Activated T-cell treated with anti-CD3 and anti-CD28 coated beads, Interleukin-2, amount 50 U/mL, for 1 hour (primary cell): ENCODE measurements around the gene UBR1.

Experiments used
- DNase-seq: peaks from one replicate; pipeline ENCODE4 v3.0.0-alpha.2; 2020

Gene UBR1

DNA sequence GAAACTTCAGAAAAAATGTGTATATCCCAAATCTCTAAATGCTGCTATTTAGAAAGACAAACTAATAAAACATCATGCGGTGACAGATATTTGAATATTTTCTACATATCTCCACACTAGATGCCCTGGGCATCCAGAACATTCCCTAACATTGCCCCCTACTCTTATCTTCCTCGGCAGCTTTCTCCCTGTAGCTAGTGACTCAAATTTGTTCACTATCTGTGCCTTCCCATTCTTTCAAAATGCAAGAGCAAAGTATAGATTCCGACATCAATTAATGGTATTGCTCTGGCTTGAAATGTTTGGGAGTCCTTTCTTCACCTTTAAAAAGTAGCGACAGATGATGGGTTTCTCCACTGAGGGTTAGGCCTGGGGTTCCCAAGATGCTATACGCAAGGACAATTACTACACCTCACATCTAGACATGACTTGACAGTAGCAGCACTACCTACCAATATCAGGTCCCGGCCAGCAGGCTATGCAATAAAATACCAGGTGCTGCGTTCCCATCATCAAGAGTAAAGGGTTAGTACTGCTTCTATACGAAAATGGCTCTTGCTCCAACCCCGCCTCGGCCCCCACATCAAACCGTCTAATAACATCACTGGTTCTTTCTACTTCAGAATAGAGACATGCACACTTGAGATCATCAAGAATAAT, 631 bp downstream of the UBR1 start:
- no peak for DNase-seq

DNA sequence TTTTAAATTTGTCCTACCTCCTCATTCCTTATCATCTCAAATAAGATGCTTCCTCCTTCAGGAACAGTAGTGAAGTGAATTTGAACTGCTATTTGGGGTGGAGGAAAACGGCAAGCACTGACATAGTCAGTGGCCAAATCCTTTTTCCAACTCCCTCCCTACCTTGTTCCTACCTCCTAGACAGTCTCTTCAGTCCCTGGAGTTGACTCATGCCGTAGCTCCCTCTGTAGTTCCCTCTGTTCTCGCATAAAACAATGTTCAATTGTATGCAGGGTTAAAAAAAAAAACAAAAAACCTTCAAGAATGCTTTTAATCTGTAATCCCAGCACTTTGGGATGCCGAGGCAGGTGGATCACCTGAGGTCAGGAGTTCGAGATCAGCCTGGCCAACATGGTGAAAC, 1.4 kb downstream of the UBR1 start:
- DNase-seq, result no peak

DNA sequence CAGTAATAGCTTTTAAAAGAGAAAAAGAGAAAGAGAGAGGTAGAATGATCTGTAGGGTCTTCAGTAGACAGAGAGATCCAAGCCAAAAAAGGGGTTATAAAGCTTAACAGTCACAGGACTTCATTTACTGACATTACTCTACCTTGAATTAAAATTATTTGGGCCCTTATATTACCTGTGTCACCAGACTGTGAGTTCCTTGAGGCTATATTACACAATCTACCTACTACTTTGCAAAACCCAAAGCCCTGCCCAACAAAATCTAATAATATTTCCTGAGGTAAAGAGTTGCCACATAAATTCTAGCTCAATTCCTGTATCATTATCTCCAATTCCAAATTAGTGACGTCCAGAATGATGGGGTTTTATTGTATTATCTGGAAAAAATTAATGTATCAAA, 1.9 kb downstream of the UBR1 start:
- DNase-seq, result no peak

DNA sequence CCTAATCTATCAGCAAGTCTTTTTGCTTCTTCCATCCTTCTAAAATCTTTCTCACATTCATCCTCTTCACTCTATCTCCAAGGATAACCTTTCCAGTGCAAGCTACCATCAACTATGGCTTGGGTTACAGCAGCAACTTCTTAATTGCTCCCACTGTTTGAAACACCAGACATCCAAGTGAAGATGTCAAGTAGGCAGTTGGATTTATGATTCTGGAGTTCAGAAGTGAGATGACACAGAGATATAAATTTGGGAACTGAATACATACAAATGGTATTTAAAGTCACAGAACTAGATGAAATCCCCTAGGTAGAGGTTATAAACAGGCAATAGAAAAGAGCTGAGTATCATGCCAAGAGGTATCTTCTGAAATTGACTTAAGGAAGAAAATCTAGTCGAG, 3.7 kb downstream of the UBR1 start:
- DNase-seq, result no peak

DNA sequence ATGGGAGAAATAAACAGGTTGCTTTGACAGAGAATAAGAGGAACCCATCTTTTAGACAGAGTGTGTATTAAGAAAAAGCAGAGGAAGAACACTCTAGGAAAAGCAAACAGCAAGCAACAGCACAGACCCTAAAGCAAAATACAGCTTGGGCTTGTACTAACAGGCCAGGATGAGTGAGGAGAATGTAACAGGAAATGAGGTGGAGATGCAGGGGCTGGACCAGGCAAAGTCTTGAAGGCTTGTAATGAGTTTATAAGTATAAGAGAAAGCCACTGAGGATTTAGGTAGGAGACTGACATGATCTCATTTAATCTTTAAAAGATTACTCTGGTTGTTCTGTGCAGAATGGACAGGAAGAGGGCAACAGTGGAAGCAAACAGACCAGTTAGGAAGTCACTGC, 4.9 kb downstream of the UBR1 start:
- DNase-seq, result no peak

DNA sequence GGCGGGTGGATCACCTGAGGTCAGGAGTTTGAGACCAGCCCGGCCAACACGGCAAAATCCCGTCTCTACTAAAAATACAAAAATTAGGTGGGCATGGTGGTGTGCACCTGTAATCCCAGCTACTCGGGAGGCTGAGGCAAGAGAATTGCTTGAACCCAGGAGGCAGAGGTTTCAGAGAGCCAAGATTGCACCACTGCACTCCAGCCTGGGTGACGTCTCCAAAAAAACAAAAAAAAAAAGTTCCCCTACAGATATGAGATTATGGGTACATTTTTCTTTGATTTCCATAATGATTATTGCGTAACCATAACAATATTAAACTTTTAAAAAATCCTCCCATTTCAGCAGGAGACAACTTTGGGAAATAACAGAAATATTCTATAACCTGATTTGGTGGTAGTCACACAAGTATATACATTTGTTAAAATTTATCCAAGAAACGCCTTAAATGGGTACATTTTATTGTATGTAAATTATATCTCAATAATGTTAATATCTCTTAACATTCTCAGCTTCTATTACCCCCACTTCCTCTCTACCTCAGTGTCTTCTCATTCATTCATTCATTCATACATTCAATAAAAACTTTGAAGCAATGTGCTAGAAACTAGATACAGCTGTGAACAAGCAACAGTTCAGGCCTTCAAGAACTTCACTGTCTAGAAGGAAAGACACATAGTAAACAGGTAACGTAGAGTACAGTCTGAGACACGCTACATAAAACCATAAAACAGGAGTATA, 6.6 kb downstream of the UBR1 start:
- DNase-seq, result no peak

DNA sequence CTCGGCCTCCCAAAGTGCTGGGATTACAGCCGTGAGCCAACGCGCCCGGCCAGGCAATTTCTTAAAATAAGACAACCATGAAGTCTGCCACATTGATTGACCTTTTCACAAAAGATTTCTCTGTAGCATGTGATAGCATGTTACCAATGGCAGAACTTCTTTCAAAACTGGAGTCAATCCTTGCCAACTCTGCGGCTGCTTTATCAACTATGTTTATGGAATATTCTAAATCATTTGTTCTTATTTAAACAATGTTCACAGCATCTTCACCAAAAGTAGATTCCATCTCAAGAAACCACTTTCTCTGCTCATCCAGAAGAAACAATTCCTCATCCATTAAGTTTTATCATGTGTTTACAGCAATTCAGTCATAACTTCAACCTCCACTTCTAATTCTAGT, 9.4 kb downstream of the UBR1 start:
- DNase-seq, result no peak

DNA sequence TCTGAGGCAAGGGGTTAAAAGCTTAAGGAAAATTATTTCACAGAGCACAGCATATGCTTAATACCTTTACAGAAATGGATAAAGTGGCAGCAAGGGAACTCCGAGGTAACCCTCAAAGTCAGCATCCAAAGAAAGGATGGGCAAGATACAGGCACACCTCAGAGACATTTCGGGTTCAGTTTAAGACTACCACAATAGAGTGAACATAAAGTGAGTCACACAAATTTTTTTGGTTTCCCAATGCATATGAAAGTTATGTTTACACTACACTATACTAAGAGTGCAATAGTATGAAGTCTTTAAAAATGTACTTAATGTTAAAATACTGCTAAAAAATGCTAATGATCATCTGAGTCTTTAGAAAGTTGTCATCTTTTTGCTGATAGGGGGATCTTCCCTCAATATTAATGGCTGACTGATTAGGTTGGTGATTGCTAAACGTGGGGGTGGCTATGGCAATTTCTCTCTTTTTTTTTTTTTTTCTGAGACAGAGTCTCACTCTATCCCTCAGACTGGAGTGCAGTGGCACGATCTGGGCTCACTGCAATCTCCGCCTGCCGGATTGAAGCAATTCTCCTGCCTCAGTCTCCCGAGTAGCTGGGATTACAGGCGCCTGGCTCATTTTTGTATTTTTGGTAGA, 10.0 kb downstream of the UBR1 start:
- DNase-seq, result no peak

DNA sequence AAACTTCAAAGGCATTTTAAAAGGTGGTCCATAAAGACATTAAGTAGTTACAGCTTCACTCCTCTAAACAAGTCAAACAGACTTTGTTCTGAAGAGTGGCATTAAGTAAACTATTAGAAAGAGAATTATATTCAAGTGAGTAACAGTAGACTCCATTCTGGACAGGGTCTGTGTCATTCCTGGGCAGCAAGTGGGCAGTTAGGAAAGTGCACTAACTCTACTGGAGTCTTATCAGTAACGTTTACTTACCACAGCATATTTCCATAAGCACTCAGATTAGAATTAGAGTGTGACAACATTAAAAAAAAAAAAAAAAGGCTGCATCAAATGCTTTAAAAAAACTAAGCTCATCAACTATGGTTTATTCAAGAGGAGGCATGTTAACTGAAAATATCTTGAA, 10.6 kb downstream of the UBR1 start:
- DNase-seq, result no peak

DNA sequence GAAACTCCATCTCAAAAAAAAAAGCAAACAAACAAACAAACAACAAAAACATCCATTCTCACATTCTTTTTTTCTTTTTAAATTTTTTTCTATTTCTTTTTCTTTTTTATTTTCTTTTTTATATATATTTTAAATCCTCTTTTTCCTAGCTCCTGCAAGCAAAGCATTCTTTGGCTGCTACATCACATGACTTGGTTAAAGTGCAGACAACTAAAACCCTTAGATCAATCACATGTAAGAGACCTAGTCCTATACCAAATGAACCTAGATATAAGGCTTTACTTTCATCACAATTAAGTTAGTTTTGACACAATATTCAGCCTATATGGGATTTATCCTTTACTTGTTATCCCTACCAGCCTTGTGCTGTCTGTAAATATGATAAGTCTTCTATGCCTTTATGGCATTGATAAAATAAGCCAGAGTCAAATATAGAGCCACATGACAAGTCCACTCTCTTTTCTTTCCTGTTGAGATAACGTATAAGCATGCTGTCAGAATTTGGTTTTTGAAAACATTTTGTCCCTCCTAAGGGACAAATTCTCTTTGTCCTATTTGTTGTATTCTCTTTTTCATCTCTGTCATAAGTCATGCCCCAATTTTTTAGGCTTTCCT, 11.3 kb downstream of the UBR1 start:
- DNase-seq, result no peak

DNA sequence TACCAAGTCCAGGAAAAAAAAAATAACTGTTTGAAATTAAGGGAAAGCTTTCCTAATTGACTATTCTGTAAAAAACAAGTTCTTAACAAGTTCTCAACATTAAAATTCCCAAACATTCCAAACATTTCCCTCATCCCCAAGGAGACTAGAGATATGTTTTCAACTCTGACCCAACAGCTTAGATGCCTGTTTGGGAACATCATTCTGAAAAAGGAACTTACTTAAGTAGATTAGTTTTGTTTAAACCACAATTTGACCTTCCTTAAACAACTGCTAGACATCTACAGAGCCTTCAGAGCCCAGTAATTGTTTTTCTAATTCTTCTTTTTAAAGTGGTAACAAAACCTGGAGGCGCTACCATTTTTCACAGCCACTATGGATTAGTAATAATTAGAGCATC, 12.8 kb downstream of the UBR1 start:
- no peak for DNase-seq

DNA sequence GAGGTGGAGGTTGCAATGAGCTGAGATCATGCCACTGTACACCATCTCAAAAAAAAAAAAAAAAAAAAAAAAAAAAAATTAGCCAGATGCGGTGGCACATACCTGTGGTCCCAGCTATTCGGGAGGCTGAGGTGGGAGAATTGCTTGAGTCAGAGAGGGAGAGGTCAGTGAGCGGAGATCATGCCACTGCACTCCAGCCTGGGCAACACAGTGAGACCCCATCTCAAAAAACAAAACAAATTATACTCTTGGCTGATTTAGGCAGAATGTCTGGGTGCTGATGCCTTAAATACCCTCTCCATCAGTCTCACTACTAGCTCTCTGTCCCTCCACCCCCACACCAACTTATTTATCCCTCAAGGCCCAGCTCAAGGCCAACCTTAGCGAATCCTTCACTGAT, 14.0 kb downstream of the UBR1 start:
- no peak for DNase-seq

DNA sequence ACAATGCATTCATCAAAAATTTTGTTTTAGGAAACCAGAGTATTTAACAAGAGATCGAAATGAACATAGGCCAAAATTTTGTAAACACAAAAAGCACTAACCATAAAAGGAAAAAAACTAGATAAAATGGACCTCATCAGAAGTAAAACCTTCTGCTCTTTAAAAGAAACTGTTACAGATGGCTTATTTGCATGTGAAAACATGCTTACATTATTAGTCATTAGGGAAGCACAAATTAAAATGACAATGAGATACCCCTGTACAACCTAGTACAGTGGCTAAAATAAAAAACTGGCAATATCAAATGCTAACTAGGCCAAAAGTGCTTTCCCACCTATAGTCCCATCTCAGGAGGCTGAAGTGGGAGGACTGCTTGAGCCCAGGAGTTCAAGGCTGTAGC, 19.3 kb downstream of the UBR1 start:
- DNase-seq, result no peak

DNA sequence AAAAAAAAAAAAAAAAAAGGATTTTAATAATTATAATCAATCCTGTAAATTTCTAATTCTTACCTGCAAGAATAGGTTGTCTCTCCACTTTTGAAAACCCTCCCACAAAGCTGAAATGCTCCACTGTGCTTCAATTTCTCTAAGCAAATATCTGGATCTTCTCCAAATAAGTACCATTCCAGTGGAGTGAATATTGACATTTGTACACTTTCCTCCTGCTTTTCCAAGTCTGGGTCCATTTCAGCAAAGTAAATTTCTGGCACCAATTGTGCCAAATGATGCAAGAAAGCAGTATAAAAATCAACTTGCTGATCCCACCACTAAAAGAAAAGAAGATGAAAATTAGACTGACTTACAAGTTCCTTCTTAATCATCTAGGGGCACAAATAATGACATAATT, 19.9 kb downstream of the UBR1 start:
- DNase-seq, result no peak

DNA sequence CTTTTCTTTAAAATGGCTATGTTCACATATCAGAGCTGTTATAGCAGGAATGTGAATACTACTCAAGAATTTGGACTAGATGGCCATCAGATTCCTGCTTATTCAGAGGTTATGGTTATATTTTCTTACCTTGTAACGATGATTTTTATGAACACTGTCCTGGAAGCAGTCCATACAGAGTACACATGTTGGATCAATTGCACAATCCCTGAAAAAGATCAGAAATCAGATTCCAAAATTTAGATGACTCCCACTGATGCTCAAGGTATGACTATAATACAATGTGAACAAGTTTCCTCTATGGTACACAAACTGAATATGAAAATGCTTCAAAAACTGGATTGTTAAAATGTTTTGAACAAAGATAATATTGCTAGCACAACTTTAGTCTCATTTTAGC, 23.3 kb downstream of the UBR1 start:
- DNase-seq, result no peak

DNA sequence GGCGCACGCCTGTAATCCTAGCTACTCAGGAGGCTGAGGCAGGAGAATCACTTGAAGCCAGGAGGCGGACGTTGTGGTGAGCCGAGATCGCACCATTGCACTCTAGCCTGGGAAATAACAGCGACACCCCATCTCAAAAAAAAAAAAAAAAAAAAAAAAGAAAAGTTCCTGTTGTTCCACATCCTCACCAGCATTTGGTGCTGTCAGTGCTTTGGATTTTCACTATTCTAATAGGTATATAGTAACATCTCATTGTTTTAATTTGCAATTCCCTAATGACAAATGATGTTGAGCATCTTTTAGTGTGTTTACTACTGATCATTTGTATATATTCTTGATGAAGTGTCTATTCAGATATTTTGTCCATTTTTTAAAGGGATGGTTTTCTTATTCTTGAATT, 24.6 kb downstream of the UBR1 start:
- no peak for DNase-seq

DNA sequence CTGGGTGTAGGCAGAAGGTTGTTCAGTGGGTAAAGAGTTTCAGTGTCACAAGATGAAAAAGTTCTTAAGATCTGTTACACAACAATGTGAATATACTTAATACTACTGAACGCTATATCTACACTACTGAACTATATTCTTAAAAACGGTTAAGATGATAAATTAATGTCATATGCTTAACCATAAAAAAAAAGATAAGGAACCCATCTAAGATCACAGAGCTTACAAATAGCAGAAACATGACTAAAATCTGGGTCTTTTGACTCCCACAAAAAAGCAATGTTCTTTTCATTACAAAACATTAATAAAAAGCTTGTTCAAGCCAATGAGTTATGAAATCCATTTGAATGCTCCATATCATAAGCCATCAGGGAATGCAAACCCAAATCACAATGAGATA, 34.4 kb downstream of the UBR1 start:
- no peak for DNase-seq

DNA sequence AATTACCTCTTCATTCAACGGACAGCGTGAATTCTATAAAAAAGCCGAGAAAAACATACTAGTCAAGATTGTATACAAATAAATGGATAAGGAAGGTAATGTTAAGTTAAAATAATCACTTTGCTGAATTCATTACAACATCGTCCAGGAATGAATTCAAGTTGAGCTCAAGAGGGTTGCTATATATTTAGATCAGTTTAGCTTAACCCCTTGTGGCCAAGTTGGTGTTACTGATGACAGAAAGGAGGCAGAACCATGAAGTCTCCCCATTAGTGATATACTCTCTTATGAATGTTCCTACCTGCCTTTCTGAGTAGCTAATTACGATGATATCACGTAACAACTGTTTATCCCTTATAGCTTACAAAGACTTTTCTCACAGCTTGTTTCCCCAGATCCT, 34.9 kb downstream of the UBR1 start:
- no peak for DNase-seq

DNA sequence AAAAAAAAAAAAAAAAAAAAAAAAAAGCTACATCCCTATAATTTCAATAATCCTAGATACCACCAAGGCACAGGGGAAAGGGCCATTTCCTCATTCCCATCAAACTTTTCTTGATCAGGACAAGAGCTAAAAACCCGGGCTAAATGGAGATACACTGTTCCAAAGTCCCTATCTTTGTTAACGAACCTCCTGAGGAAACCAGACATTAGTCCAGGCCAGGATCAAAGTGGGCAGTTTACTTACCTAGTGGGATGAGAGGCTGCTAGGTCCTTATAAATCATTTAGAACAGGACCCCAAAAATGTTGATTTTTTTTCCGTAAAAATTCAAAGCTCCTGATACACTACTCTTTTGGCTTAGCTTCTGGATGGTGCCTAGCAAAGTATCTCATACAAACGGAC, 35.6 kb downstream of the UBR1 start:
- no peak for DNase-seq

DNA sequence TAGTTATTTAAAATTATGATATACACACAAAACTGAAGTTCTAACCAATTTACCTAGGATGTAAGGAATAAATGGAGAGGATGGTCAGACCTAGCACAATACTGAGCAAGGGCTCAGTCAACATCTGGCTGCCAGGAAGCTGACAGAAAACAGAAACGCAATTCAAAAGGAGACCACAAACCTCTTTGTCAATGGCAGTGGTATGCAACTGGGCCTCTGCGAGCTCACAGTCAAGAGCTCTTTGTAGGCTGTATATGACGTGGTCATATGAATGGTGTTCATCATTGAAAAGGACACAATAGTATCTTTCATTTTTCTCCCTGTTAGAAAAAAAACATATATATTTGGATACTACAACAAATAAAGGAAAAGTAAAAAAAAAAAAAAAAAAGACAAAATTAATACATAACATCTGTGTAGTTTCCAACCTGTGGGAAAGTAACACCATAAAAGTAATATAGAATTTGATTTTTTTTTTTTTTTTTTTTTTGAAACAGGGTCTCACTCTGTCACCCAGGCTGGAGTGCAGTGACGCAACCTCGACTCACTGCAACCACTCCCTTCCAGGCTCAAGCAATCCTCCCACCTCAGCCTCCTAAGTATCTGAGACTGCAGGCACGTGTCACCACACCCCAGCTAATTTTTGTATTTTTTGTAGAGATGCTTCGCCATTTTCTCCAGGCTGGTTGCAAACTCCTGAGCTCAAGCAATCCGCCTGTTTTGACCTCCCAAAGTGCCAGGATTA, 37.9 kb downstream of the UBR1 start:
- no peak for DNase-seq

DNA sequence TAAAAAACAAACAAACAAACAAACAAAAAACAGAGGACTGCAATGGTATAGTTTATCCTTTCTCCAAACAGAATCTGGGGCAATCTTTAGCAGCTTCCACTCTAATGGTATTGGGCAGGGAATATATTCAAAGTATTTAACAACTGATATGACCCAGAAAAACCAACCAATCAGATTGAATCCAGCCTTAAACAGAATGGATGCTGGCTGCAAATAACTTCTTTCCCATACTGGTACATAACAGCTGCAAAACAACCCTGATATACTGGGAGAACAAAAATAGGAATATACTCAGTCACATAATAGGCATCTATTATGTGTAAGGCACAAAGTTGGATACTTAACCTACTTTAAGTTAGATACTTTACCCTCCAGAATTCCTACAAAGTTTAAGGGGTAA, 49.1 kb downstream of the UBR1 start:
- no peak for DNase-seq

DNA sequence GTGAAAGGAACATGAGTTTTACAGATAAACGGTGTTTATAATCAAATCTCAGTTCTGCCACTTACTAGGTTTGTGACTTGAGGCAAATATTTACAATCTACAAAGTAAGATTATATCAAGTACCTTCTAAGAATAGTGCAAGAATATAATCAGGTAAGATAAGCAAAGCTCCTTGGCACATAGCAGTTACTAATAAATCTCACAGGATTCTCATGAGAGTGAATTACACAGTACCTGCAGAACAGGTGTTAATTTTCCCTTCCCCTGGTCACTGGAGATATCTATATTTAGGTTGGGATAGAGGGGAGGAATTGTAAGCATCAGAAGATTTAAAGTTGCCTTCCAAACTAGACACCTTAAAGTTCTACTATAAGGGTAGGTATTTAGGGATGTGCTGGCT, 53.0 kb downstream of the UBR1 start:
- DNase-seq, result no peak

DNA sequence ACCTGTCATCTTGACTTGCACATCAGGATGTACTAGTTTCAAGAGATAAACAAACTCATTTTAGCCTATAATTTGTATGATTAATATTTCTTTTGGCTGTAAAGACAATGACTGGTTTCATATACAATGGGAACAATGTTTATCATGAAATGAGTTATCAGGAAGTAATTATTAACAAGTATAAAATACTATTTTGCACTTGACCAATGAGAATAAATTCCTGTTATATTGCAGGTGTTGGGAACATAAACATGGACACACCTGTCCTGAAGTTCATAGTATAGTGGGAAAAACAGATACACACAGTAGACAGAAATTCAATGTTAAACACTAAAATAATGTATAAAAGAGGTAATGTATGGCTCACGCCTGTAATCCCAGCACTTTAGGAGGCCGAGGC, 56.9 kb downstream of the UBR1 start:
- no peak for DNase-seq
